H9 (cell line): ENCODE measurements around the gene ASAP3. TPM values are rescaled to one million over a fixed set of nuclear protein-coding genes. Genes with fewer than 3 reads are reported as not detected.
A peak's percentile ranks its signal among the peaks of the same experiment; 100 is the strongest.

Experiments
- DNase-seq: peaks from one replicate; pipeline ENCODE4 v3.0.0-alpha.2; 2017
- H2AFZ ChIP-seq: one replicate; pipeline ENCODE4 v1.6.1; 2013; ENCODE audit warnings: mild to moderate bottlenecking, low read length, control low read depth, moderate library complexity
- H2AK5ac ChIP-seq: 2 replicates; pipeline ENCODE4 v1.6.1; 2013; ENCODE audit warnings: low read length, control low read depth, mixed read lengths; ENCODE audit not compliant: insufficient read length
- H2BK120ac ChIP-seq: one replicate; pipeline ENCODE4 v1.6.1; 2013; ENCODE audit warnings: low read depth, mild to moderate bottlenecking, low read length, control low read depth, inconsistent platforms; ENCODE audit not compliant: poor library complexity, severe bottlenecking
- H2BK12ac ChIP-seq: 2 replicates; pipeline ENCODE4 v1.6.1; 2013; ENCODE audit warnings: low read length, control low read depth, mixed read lengths, low read depth; ENCODE audit not compliant: insufficient read length
- H2BK15ac ChIP-seq: 2 replicates; pipeline ENCODE4 v1.6.1; 2013; ENCODE audit warnings: low read depth, low read length, control low read depth
- H2BK20ac ChIP-seq: one replicate; pipeline ENCODE4 v1.6.1; 2013; ENCODE audit warnings: low read depth, mild to moderate bottlenecking, low read length, control low read depth, inconsistent platforms; ENCODE audit not compliant: poor library complexity, severe bottlenecking
- H2BK5ac ChIP-seq: 2 replicates; pipeline ENCODE4 v1.6.1; 2013; ENCODE audit warnings: low read length, control low read depth, mixed read lengths; ENCODE audit not compliant: insufficient read length
- H3K14ac ChIP-seq: 2 replicates; pipeline ENCODE4 v1.6.1; 2013; ENCODE audit warnings: low read length, control low read depth; ENCODE audit not compliant: insufficient read depth
- H3K18ac ChIP-seq: 2 replicates; pipeline ENCODE4 v1.6.1; 2013; ENCODE audit warnings: low read depth, mild to moderate bottlenecking, mixed read lengths, low read length, control low read depth; ENCODE audit not compliant: insufficient read length
- H3K23ac ChIP-seq: 2 replicates; pipeline ENCODE4 v1.6.1; 2013; ENCODE audit warnings: low read length, control low read depth, mixed read lengths, low read depth; ENCODE audit not compliant: insufficient read length
- H3K23me2 ChIP-seq: 2 replicates; pipeline ENCODE4 v1.6.1; 2013; ENCODE audit warnings: low read depth, mild to moderate bottlenecking, mixed read lengths, low read length, control low read depth; ENCODE audit not compliant: insufficient read length, poor library complexity, severe bottlenecking
- H3K27ac ChIP-seq: 2 replicates; pipeline ENCODE4 v1.5.1; 2013; ENCODE audit warnings: low read length, control low read depth, mixed read lengths, low read depth; ENCODE audit not compliant: insufficient read length
- H3K27me3 ChIP-seq: 2 replicates; pipeline ENCODE4 v1.6.1; 2013; ENCODE audit warnings: low read length, control low read depth, inconsistent platforms; ENCODE audit not compliant: insufficient read depth
- H3K4ac ChIP-seq: 2 replicates; pipeline ENCODE4 v1.6.1; 2013; ENCODE audit warnings: low read depth, mild to moderate bottlenecking, control low read depth, inconsistent platforms, low read length, moderate library complexity
- H3K4me1 ChIP-seq: 2 replicates; pipeline ENCODE4 v1.6.1; 2013; ENCODE audit warnings: low read length, control low read depth, inconsistent platforms; ENCODE audit not compliant: insufficient read depth
- H3K4me2 ChIP-seq: 2 replicates; pipeline ENCODE4 v1.6.1; 2013; ENCODE audit warnings: low read length, control low read depth, mixed read lengths; ENCODE audit not compliant: insufficient read length, insufficient read depth
- H3K56ac ChIP-seq: 2 replicates; pipeline ENCODE4 v1.6.1; 2013; ENCODE audit warnings: low read depth, mild to moderate bottlenecking, mixed read lengths, low read length, control low read depth; ENCODE audit not compliant: insufficient read length
- H3K79me1 ChIP-seq: 2 replicates; pipeline ENCODE4 v1.6.1; 2013; ENCODE audit warnings: low read depth, mild to moderate bottlenecking, moderate library complexity, low read length, control low read depth, inconsistent platforms; ENCODE audit not compliant: insufficient read depth, poor library complexity, severe bottlenecking
- H3K79me2 ChIP-seq: 2 replicates; pipeline ENCODE4 v1.6.1; 2013; ENCODE audit warnings: low read length, control low read depth, inconsistent platforms; ENCODE audit not compliant: insufficient read depth
- H3K9ac ChIP-seq: 2 replicates; pipeline ENCODE4 v1.6.1; 2013; ENCODE audit warnings: low read length, control low read depth, mixed read lengths; ENCODE audit not compliant: insufficient read length; ENCODE audit errors: extremely low read depth
- H3K9me3 ChIP-seq: one replicate; pipeline ENCODE4 v1.6.1; 2013; ENCODE audit warnings: low read depth, low read length, inconsistent platforms; ENCODE audit not compliant: control insufficient read depth
- H3T11ph ChIP-seq: one replicate; pipeline ENCODE4 v1.6.1; 2013; ENCODE audit warnings: mild to moderate bottlenecking, low read length, control low read depth, inconsistent platforms
- H4K20me1 ChIP-seq: one replicate; pipeline ENCODE4 v1.6.1; 2013; ENCODE audit not compliant: control insufficient read depth, insufficient read length, insufficient read depth
- H4K5ac ChIP-seq: 2 replicates; pipeline ENCODE4 v1.6.1; 2013; ENCODE audit warnings: low read depth, mild to moderate bottlenecking, mixed read lengths, low read length, control low read depth; ENCODE audit not compliant: insufficient read length
- H4K8ac ChIP-seq: replicated peaks from 2 replicates; pipeline ENCODE4 v1.6.1; 2013; ENCODE audit warnings: low read length, control low read depth, mixed read lengths, low read depth; ENCODE audit not compliant: insufficient read length
- H4K91ac ChIP-seq: 2 replicates; pipeline ENCODE4 v1.6.1; 2013; ENCODE audit warnings: low read depth, mild to moderate bottlenecking, moderate library complexity, mixed read lengths, low read length, control low read depth; ENCODE audit not compliant: insufficient read length
- H3K27ac Mint-ChIP-seq, 3 experiments: 2 replicates in 2 of 3; 3 replicates in 1 of 3; pipeline ENCODE4 v1.8.0; 2020 to 2021; ENCODE audit warnings: mixed read lengths in 3 of 3, mild to moderate bottlenecking in 1 of 3, moderate library complexity in 1 of 3
- H3K27me3 Mint-ChIP-seq: 2 replicates; pipeline ENCODE4 v1.8.0; 2021; ENCODE audit warnings: low read depth, mild to moderate bottlenecking, moderate library complexity, mixed read lengths
- H3K36me3 Mint-ChIP-seq, 3 experiments: 2 replicates in 2 of 3; 3 replicates in 1 of 3; pipeline ENCODE4 v1.8.0; 2020 to 2021; ENCODE audit warnings: low read depth in 3 of 3, mixed read lengths in 3 of 3; ENCODE audit not compliant: insufficient read depth in 1 of 3
- H3K4me1 Mint-ChIP-seq, 2 experiments: 2 replicates each; pipeline ENCODE4 v1.8.0; 2020; ENCODE audit warnings: mixed read lengths in 2 of 2
- H3K4me3 Mint-ChIP-seq, 2 experiments: 2 replicates in 1 of 2; 3 replicates in 1 of 2; pipeline ENCODE4 v1.8.0; 2020 to 2021; ENCODE audit warnings: mild to moderate bottlenecking in 2 of 2, mixed read lengths in 2 of 2, moderate library complexity in 1 of 2
- H3K9me3 Mint-ChIP-seq, 2 experiments: 2 replicates in 1 of 2; 3 replicates in 1 of 2; pipeline ENCODE4 v1.8.0; 2020; ENCODE audit warnings: mild to moderate bottlenecking in 2 of 2, mixed read lengths in 2 of 2, moderate library complexity in 1 of 2
- CTCF ChIP-seq: fragments of 200-600 bp; sonication (generic); conservative IDR thresholded peaks from 3 replicates; pipeline ENCODE4 v1.8.0; 2021; ENCODE audit warnings: antibody characterized with exemption, mild to moderate bottlenecking
- WGBS: extraction: QIAGEN DNeasy Blood & Tissue Kit; methylation state at CpG from one replicate; pipeline ENCODE4 v1.1.7; 2013; ENCODE audit warnings: missing lambda C conversion rate, low lambda C conversion rate, mixed read lengths; ENCODE audit not compliant: insufficient read length; ENCODE audit errors: extremely low coverage; 5-methylcytosine and 5-hydroxymethylcytosine counted together
- total RNA-seq: library from RNA; stranded (reverse); gene quantifications from 2 replicates; pipeline ENCODE4 v1.2.1, GENCODE V29; 2021

Gene ASAP3
- total RNA-seq, 1 experiment from 2014 or later: 26.7 TPM

- Mint-ChIP-seq H3K4me3 (peak overlapping the region in 1 of 2 experiments; percentile 4; a peak in 2 of 5 replicates), H3K36me3 (peaks cover 9 to 12% (median 12%) of the 10 kb centered on the region in 3 experiments), H3K4me1 (peaks cover 7 to 16% of the 10 kb centered on the region in 2 experiments), H3K9me3 (peaks cover 1 to 3% of the 10 kb centered on the region in 2 experiments; a peak in 2 of 5 replicates), H3K27ac (no peak overlapping the region), H3K27me3 (peaks cover 100% of the 10 kb centered on the region)
- Histone ChIP-seq H3K14ac (no peak overlapping the region; the same call in 1 of the 2 replicates), H2BK15ac (no peak overlapping the region), H3K79me1 (no peaks in the 10 kb centered on the region), H3K9ac (no peak overlapping the region), H3K79me2 (no peaks in the 10 kb centered on the region), H3K9me3 (no peaks in the 10 kb centered on the region), H3K4me2 (no peak overlapping the region), H3K27ac (no peak overlapping the region), H4K8ac (no peak overlapping the region), H2AK5ac (no peak overlapping the region), H3K4ac (no peak overlapping the region), H3K27me3 (peaks cover 65% of the 10 kb centered on the region), H4K91ac (no peak overlapping the region), H3K23me2 (no peaks in the 10 kb centered on the region), H3K18ac (no peak overlapping the region), H2BK20ac (no peak overlapping the region), H2AFZ (no peak overlapping the region), H3K56ac (no peak overlapping the region), H4K20me1 (no peaks in the 10 kb centered on the region), H2BK5ac (no peak overlapping the region), H3T11ph (no peak overlapping the region), H2BK12ac (no peak overlapping the region), H3K23ac (no peak overlapping the region), H4K5ac (no peak overlapping the region), H2BK120ac (no peak overlapping the region), H3K4me1 (no peaks in the 10 kb centered on the region)
- no peak for DNase-seq
- no CpG with 5 or more reads among the region's 6 CpGs for WGBS
- no peak for TF ChIP-seq CTCF
These were observed 61.0 kb downstream of the ASAP3 start for GRCh38 chr1:23422941-23423340.
